T-helper 17 cell (primary cell): ENCODE results near the gene C17orf107. TPM values are rescaled to one million over a fixed set of nuclear protein-coding genes. Genes with fewer than 3 reads are reported as not detected.

ENCODE experiments used
- total RNA-seq, 4 donors: library from RNA in 2 of 4; stranded (reverse) in 2 of 4; gene quantifications; one replicate each; pipeline ENCODE4 v1.2.3 and lab custom pipeline; 2022 to 2026

Gene C17orf107
- total RNA-seq, 2 donors from 2014 or later = 10.7 to 12.8 TPM

Other genes starting within 250 kb of the C17orf107 start
- gene PELP1, start 195.4 kb upstream of the C17orf107 start, total RNA-seq = 10 to 100 TPM; 38.0 to 44.9 TPM
- 100 to 1,000 TPM; 220 to 255 TPM for gene ARRB2, start 188.9 kb upstream of the C17orf107 start, total RNA-seq
- 1 to 10 TPM; 5.9 to 9.3 TPM for gene MED11, start 168.1 kb upstream of the C17orf107 start, total RNA-seq
- gene ZMYND15, start 159.7 kb upstream of the C17orf107 start, total RNA-seq = 1 to 10 TPM; 1.0 to 1.6 TPM
- 10 to 100 TPM; 10.3 to 15.3 TPM for gene CXCL16, start 159.6 kb upstream of the C17orf107 start, total RNA-seq
- gene TM4SF5, start 127.7 kb upstream of the C17orf107 start, total RNA-seq = not detected
- gene VMO1, start 113.2 kb upstream of the C17orf107 start, total RNA-seq = not detected
- gene GLTPD2, start 110.6 kb upstream of the C17orf107 start, total RNA-seq = under 1 TPM in 1 of 2 donors, not detected in 1; 0.34 TPM
- gene PSMB6, start 103.4 kb upstream of the C17orf107 start, total RNA-seq = 10 to 100 TPM; 54.3 to 59.7 TPM
- 10 to 100 TPM; 30.6 to 32.8 TPM for gene PLD2, start 92.4 kb upstream of the C17orf107 start, total RNA-seq
- 100 to 1,000 TPM; 188 to 263 TPM for gene MINK1, start 66.2 kb upstream of the C17orf107 start, total RNA-seq
- gene CHRNE, start 3.6 kb downstream of the C17orf107 start, total RNA-seq = 1 to 10 TPM; 1.1 to 1.6 TPM
- gene GP1BA, start 32.7 kb downstream of the C17orf107 start, total RNA-seq = 10 to 100 TPM in 1 of 2 donors, 1 to 10 TPM in 1; 1.6 to 22.9 TPM
- 10 to 100 TPM; 26.2 to 26.4 TPM for gene SLC25A11, start 40.5 kb downstream of the C17orf107 start, total RNA-seq
- 10 to 100 TPM; 95.5 to 99.0 TPM for gene RNF167, start 40.7 kb downstream of the C17orf107 start, total RNA-seq
- gene PFN1, start 49.0 kb downstream of the C17orf107 start, total RNA-seq = 100 to 1,000 TPM; 686 to 710 TPM
- 10 to 100 TPM; 17.2 to 17.6 TPM for gene ENO3, start 51.6 kb downstream of the C17orf107 start, total RNA-seq
- 10 to 100 TPM; 39.0 to 48.4 TPM for gene SPAG7, start 68.3 kb downstream of the C17orf107 start, total RNA-seq
- gene CAMTA2, start 88.1 kb downstream of the C17orf107 start, total RNA-seq = 10 to 100 TPM; 59.9 to 63.5 TPM
- gene INCA1, start 98.0 kb downstream of the C17orf107 start, total RNA-seq = not detected
- gene KIF1C, start 98.4 kb downstream of the C17orf107 start, total RNA-seq = 10 to 100 TPM; 15.4 to 19.3 TPM
- under 1 TPM in 1 of 2 donors, not detected in 1; 0.12 TPM for gene SLC52A1, start 135.9 kb downstream of the C17orf107 start, total RNA-seq
- 1 to 10 TPM; 2.5 to 3.6 TPM for gene ZFP3, start 178.9 kb downstream of the C17orf107 start, total RNA-seq
- gene ZNF232, start 212.3 kb downstream of the C17orf107 start, total RNA-seq = 1 to 10 TPM; 3.4 to 4.1 TPM
- gene USP6, start 216.5 kb downstream of the C17orf107 start, total RNA-seq = under 1 TPM; 0.05 to 0.13 TPM